ENCODE data around the gene SNED1.

The SNED1 gene

GRCh38 chr2:240963868-240964703 is 34.3 kb upstream of the SNED1 start:
- TF ChIP-seq, protein P1, sequence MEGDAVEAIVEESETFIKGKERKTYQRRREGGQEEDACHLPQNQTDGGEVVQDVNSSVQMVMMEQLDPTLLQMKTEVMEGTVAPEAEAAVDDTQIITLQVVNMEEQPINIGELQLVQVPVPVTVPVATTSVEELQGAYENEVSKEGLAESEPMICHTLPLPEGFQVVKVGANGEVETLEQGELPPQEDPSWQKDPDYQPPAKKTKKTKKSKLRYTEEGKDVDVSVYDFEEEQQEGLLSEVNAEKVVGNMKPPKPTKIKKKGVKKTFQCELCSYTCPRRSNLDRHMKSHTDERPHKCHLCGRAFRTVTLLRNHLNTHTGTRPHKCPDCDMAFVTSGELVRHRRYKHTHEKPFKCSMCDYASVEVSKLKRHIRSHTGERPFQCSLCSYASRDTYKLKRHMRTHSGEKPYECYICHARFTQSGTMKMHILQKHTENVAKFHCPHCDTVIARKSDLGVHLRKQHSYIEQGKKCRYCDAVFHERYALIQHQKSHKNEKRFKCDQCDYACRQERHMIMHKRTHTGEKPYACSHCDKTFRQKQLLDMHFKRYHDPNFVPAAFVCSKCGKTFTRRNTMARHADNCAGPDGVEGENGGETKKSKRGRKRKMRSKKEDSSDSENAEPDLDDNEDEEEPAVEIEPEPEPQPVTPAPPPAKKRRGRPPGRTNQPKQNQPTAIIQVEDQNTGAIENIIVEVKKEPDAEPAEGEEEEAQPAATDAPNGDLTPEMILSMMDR (conservative IDR thresholded peaks at IDR 0.05; ENCODE audit: low read depth, low read length): no peak
- no peak overlapping the region for H3K4me3 ChIP-seq (IDR thresholded peaks at IDR 0.05; ENCODE audit: insufficient read depth, low read depth, low read length)

GRCh38 chr2:240964704-240965295 is 33.6 kb upstream of the SNED1 start:
- H3K79me2 ChIP-seq (ENCODE audit: insufficient read depth, low read depth): no peaks in the 10 kb centered on the region
- no peak overlapping the region for H3K4me2 ChIP-seq
- H3K27ac ChIP-seq: no peak overlapping the region
- TF ChIP-seq, protein P1 (conservative IDR thresholded peaks at IDR 0.05; ENCODE audit: low read depth, low read length): no peak
- no peaks in the 10 kb centered on the region for H4K20me1 ChIP-seq (ENCODE audit: insufficient read depth)
- H3K9ac ChIP-seq: no peak overlapping the region
- H2AFZ ChIP-seq (ENCODE audit: low read depth): no peak overlapping the region
- H3K27me3 ChIP-seq (ENCODE audit: insufficient read depth, low read depth): peaks cover 10% of the 10 kb centered on the region; the same call in 1 of the 2 replicates
- H3K36me3 ChIP-seq (ENCODE audit: insufficient read depth): no peaks in the 10 kb centered on the region
- H3K4me1 ChIP-seq (ENCODE audit: low read depth, poor library complexity, severe bottlenecking): no peaks in the 10 kb centered on the region
- H3K4me3 ChIP-seq (IDR thresholded peaks at IDR 0.05; ENCODE audit: insufficient read depth, low read depth, low read length): no peak overlapping the region

More at GRCh38 chr2:240963868-240964703, 34.3 kb upstream of the SNED1 start:
- no peaks in the 10 kb centered on the region for H3K4me1 ChIP-seq (ENCODE audit: low read depth, poor library complexity, severe bottlenecking)
- H2AFZ ChIP-seq (ENCODE audit: low read depth): no peak overlapping the region
- no peaks in the 10 kb centered on the region for H4K20me1 ChIP-seq (ENCODE audit: insufficient read depth)
- H3K79me2 ChIP-seq (ENCODE audit: insufficient read depth, low read depth): no peaks in the 10 kb centered on the region
- no peaks in the 10 kb centered on the region for H3K36me3 ChIP-seq (ENCODE audit: insufficient read depth)
- H3K27me3 ChIP-seq (ENCODE audit: insufficient read depth, low read depth): peaks cover 6% of the 10 kb centered on the region; the same call in 1 of the 2 replicates
- no peak overlapping the region for H3K9ac ChIP-seq
- H3K27ac ChIP-seq: no peak overlapping the region
- H3K4me2 ChIP-seq: no peak overlapping the region

- Histone ChIP-seq H3K79me2 (ENCODE audit: insufficient read depth, low read depth) (no peaks in the 10 kb centered on the region), H3K4me2 (no peak overlapping the region), H3K36me3 (ENCODE audit: insufficient read depth) (no peaks in the 10 kb centered on the region), H3K4me1 (ENCODE audit: low read depth, poor library complexity, severe bottlenecking) (no peaks in the 10 kb centered on the region), H4K20me1 (ENCODE audit: insufficient read depth) (no peaks in the 10 kb centered on the region), H2AFZ (ENCODE audit: low read depth) (no peak overlapping the region), H3K27ac (no peak overlapping the region), H3K9ac (no peak overlapping the region), H3K27me3 (ENCODE audit: insufficient read depth, low read depth) (peaks cover 15% of the 10 kb centered on the region; the same call in 1 of the 2 replicates), H3K4me3 (IDR thresholded peaks at IDR 0.05; ENCODE audit: insufficient read depth, low read depth, low read length) (no peak overlapping the region)
- TF ChIP-seq, protein P1 (conservative IDR thresholded peaks at IDR 0.05; ENCODE audit: low read depth, low read length): no peak
Observed at GRCh38 chr2:240965296-240965904, 33.0 kb upstream of the SNED1 start.

DNA sequence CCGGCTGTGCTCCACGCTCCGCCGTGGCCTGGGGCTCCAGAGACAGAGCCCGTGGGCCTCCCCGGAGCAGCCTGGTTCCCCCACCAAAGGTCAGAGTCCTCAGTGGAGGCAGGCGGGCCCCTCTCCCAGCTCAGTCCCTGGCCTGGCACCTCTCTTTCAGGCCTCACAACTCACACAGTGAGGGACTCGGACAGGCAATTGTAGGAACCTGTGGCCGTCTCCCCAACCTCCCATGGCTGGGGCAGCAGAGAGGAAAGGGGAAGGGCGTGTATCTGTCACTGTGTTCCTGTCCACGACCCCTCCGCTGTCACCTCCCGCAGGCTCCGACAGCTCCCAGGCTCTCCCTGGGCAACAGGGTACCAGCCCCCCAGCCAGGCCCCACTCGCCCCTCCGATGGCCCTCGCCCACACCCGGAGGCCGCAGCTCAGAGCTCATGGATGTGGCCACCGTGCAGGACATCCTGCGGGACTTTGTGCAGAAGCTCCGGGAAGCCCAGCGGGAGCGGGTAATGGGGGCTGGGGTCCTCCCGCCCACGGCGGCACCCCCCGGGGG is 32.4 kb upstream of the SNED1 start:
- Histone ChIP-seq H3K27me3 (ENCODE audit: insufficient read depth, low read depth) (peaks cover 20% of the 10 kb centered on the region; the same call in 1 of the 2 replicates), H3K4me1 (ENCODE audit: low read depth, poor library complexity, severe bottlenecking) (no peaks in the 10 kb centered on the region), H3K4me2 (no peak overlapping the region), H3K27ac (no peak overlapping the region), H3K36me3 (ENCODE audit: insufficient read depth) (no peaks in the 10 kb centered on the region), H4K20me1 (ENCODE audit: insufficient read depth) (no peaks in the 10 kb centered on the region), H3K79me2 (ENCODE audit: insufficient read depth, low read depth) (no peaks in the 10 kb centered on the region), H3K4me3 (IDR thresholded peaks at IDR 0.05; ENCODE audit: insufficient read depth, low read depth, low read length) (no peak overlapping the region), H3K9ac (no peak overlapping the region), H2AFZ (ENCODE audit: low read depth) (no peak overlapping the region)
- TF ChIP-seq, protein P1 (conservative IDR thresholded peaks at IDR 0.05; ENCODE audit: low read depth, low read length): no peak
